Measurements from ENCODE around the gene KCNK13.

The KCNK13 gene

DNA sequence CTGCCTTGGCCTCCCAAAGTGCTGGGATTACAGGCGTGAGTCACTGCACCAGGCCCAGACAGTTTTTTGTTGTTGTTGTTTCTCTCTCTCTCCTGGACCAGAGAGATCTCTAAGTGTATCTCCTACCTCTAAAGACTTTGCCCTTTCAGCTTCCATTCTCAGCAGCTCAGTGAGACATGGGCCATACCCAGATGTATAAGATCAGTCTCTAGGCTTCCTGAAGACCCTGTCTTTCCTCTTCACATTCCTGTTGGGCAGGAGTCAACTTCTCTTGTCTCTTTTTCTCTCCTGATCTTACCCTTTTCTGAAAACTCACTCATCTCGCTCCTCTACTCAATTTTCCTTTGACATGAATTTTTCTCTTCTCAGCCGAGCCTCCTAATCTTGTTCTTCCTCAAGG lies 42.0 kb downstream of the KCNK13 start:
- no peak for DNase-seq (ENCODE audit: low read depth in 2 of 2)

DNA sequence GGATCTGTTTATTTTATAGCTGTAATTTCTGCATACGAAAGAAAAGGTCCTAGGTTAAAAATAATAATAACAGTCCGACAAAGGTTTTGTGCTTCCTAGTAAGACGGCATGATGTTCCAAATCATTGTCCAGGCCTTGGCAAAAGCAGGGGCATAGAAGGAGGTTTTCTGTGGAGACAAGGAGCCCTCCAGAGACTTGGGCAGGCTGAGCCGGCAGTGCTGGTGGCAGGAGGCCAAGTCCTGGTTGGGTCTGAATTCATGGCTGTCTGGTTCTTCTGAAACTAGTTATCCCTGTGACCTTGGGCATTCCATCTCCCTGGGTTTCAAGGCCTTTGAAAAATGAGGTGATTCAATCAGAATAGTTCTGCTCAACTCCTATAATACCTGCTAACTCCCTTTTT lies 44.0 kb downstream of the KCNK13 start:
- TF ChIP-seq, protein P1, sequence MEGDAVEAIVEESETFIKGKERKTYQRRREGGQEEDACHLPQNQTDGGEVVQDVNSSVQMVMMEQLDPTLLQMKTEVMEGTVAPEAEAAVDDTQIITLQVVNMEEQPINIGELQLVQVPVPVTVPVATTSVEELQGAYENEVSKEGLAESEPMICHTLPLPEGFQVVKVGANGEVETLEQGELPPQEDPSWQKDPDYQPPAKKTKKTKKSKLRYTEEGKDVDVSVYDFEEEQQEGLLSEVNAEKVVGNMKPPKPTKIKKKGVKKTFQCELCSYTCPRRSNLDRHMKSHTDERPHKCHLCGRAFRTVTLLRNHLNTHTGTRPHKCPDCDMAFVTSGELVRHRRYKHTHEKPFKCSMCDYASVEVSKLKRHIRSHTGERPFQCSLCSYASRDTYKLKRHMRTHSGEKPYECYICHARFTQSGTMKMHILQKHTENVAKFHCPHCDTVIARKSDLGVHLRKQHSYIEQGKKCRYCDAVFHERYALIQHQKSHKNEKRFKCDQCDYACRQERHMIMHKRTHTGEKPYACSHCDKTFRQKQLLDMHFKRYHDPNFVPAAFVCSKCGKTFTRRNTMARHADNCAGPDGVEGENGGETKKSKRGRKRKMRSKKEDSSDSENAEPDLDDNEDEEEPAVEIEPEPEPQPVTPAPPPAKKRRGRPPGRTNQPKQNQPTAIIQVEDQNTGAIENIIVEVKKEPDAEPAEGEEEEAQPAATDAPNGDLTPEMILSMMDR (IDR thresholded peaks at IDR 0.05; ENCODE audit: low read depth, low read length): no peak
- H3K4me3 ChIP-seq (replicated peaks in 1 of 2; ENCODE audit: low read depth in 2 of 2, low read length in 2 of 2): no peak overlapping the region
- peak; percentile 19 to 30 for DNase-seq (ENCODE audit: low read depth in 2 of 2)

More for the DNA sequence above, 42.0 kb downstream of the KCNK13 start:
- TF ChIP-seq, protein P1 (IDR thresholded peaks at IDR 0.05; ENCODE audit: low read depth, low read length): no peak
- H3K4me3 ChIP-seq (replicated peaks in 1 of 2; ENCODE audit: low read depth in 2 of 2, low read length in 2 of 2): no peak overlapping the region

DNA sequence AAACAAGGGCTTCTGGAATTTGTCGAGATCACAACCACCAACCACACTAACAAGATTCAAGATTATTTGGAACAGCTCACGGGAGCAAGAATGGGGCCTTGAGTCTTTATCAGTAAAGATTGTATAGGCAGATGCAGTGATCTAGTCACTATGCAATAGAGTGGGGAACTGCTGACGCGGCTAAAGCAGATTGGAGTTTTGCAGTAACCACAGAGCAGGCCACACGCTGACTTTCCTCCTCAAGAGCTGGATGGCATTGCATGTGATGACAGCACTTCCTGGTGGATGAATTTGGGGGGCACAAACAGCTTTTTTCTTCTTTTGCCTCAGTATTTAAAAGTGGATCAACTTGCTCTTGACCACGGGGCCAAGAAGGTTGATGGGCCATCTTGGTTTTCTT lies 46.0 kb downstream of the KCNK13 start:
- no peak overlapping the region for H3K4me3 ChIP-seq (replicated peaks in 1 of 2; ENCODE audit: low read depth in 2 of 2, low read length in 2 of 2)
- TF ChIP-seq, protein P1 (IDR thresholded peaks at IDR 0.05; ENCODE audit: low read depth, low read length): no peak
- DNase-seq (ENCODE audit: low read depth in 2 of 2): no peak

DNA sequence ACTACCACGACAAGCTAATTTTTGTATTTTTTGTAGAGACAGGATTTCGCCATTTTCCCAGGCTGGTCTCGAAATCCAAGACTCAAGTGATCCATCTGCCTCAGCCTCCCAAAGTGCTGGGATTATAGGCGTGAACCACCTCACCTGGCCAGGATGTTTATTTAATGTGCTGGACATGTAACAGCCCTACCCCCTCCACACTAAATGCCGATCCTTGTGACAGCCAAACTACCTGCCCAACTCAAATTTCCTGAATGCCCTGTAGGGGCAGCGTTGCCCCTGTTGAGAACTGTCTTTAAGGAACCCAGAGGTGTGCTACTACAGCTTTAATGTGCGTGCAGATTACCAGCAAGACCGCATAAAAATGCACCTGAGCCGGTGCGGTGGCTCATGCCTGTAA lies 48.1 kb downstream of the KCNK13 start:
- TF ChIP-seq, protein P1 (IDR thresholded peaks at IDR 0.05; ENCODE audit: low read depth, low read length): peak; percentile 24
- DNase-seq (ENCODE audit: low read depth in 2 of 2): peak in 1 of 2 donors; percentile 19
- H3K4me3 ChIP-seq (replicated peaks in 1 of 2; ENCODE audit: low read depth in 2 of 2, low read length in 2 of 2): no peak overlapping the region

GRCh38 chr14:90111895-90112534 lies 50.2 kb downstream of the KCNK13 start:
- TF ChIP-seq, protein P1 (IDR thresholded peaks at IDR 0.05; ENCODE audit: low read depth, low read length): no peak
- peak in 1 of 2 donors; percentile 89 for DNase-seq (ENCODE audit: low read depth in 2 of 2)
- no peak overlapping the region for H3K4me3 ChIP-seq (replicated peaks in 1 of 2; ENCODE audit: low read depth in 2 of 2, low read length in 2 of 2)

DNA sequence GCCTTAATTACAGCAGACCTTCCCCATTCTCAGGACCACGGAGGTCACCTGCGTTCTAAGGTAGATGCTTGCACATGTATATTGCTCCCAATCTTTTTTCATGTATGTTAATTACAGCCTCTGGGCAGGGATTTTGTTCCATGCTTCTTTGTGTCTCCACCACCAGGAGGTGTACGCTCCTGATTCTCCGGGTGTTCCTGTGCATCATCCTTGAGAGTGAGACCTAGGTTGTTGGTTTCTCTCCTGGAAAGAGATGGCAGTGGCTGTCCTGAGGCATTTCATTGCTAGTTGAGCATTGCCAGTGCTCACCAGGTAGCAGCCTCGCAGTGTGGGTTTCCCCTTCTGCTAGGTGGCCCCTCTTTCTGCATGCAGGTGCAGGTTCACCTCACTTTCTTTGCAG lies 52.8 kb downstream of the KCNK13 start:
- TF ChIP-seq, protein P1 (IDR thresholded peaks at IDR 0.05; ENCODE audit: low read depth, low read length): no peak
- no peak overlapping the region for H3K4me3 ChIP-seq (replicated peaks in 1 of 2; ENCODE audit: low read depth in 2 of 2, low read length in 2 of 2)
- DNase-seq (ENCODE audit: low read depth in 2 of 2): no peak

DNA sequence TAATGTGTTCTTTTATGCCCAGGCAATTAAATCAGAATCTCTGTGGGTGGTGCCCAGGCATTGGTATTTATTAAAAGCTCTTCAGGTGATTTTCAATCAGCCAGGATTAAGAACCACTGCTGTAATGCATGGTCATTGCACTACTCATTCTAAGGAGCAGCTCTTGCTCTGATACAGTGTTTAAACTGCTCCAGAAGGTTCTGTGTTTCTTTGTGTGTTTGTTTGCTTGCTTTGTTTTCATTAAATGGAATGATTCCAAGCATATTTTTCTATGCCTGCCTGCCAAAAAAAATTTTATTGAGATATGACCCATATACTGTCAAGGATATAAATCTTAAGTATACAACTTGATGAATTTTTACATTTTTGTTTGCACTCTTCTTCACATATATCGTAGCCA lies 54.0 kb downstream of the KCNK13 start:
- TF ChIP-seq, protein P1 (IDR thresholded peaks at IDR 0.05; ENCODE audit: low read depth, low read length): no peak
- H3K4me3 ChIP-seq (replicated peaks in 1 of 2; ENCODE audit: low read depth in 2 of 2, low read length in 2 of 2): no peak overlapping the region
- no peak for DNase-seq (ENCODE audit: low read depth in 2 of 2)
